HUDEP-2 (cell line): Measurements from ENCODE around the gene MADD.
"Not testable (repeated sequence)": the region's sequence is repeated elsewhere in the genome, so short reads cannot be mapped to it uniquely, and the experiment has no call there.

Experiments
- DNase-seq, 76 experiments: peaks; one replicate each; lab custom pipeline; 2025; ENCODE audit not compliant: unreplicated experiment in 76 of 76; lab: John Stamatoyannopoulos, UW

The MADD gene

DNA sequence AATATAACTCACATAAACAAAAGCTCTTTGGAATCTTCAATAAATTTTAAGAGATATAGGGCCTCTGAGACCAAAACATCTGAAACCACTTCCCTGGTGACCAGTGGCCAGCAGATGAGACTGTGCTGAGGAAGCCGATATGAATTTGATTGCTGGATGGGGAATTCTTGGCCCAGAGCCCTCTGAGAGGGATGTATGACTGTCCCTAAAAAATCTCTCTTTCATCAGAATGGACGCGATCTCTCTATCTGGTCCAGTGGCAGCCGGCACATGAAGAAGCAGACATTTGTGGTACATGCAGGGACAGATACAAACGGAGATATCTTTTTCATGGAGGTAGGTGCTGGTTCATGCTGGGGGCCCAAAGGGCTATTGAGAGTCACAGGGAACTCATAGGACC, 45.1 kb downstream of the MADD start:
- no peak for DNase-seq

DNA sequence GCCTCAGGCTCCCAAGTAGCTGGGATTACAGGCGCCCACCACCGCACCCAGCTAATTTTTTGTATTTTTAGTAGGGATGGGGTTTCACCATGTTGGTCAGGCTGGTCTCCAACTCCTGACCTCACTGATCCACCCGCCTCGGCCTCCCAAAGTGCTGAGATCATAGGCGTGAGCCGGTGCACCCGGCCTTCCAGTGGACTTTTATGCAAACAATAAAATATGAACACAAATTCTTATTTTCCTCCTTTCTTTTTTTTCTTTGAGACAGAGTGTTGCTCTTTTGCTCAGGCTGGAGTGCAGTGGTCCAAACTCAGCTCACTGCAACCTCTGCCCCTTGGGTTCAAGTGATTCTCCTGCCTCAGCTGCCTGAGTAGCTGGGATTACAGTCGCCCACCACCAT, 46.6 kb downstream of the MADD start:
- DNase-seq: not testable (repeated sequence)

GRCh38 chr11:47317064-47317828, 47.3 kb downstream of the MADD start:
- no peak for DNase-seq

- no peak for DNase-seq
Measured at GRCh38 chr11:47318166-47318565, 48.2 kb downstream of the MADD start.

DNA sequence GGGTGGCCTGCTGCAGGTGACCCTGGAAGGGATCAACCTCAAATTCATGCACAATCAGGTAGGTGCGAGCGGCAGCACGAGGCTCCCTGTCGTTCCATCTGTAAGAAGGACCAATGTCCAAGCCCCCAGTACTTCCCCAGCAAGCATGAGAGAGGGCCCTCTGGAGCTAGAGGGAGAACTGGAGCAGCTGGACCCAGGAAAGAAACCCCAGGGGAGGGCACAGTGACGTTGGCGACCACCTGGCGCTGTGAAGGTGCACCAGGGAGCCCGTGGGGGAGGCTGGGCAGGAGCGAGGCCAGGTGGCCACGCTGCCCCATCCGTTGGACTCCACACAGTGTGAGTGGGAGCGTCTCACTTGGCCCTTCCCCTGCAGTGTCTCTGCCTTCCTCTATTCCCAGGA, 54.6 kb downstream of the MADD start:
- DNase-seq: no peak

DNA sequence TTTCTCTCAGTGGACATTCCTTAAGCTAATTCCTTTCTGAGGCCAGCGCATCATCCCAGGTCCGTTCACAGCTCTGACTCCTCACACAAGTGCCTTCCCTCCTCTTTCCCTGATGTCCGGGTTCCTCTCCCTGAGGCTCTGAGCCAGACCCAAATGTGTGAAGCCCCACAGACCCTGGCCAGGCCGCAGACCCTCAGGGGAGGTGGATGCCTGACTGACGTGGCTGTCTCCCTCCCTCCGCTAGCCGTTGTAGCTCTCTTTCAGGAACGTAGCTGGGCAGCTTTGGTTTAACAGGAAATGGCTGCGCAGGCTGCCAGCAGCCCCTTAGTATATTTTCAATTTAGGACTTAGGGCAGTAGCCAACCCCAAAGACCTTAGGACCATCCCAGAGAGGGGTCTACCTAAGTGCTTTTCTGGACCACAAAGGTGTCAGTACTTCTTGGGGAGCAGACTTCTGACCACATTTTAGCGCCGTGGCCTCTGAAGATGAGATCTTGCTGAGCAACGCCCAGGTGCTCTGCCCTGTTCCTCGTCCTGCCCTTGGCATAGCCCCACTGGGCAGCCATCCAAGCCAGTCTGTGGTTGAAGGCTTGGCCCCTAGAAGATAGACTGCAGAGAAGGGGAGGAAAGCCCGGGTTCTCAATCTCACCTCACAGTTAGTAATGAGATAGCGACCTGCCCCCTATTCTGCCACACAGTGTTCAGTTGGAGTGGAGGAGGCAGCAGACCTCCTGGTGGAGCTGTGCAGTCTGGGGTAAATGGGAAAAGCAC, 55.5 kb downstream of the MADD start:
- peak in 75 of 76 experiments; percentile 20 to 95 (median 87) for DNase-seq

GRCh38 chr11:47326198-47326597, 56.3 kb downstream of the MADD start:
- no peak for DNase-seq

DNA sequence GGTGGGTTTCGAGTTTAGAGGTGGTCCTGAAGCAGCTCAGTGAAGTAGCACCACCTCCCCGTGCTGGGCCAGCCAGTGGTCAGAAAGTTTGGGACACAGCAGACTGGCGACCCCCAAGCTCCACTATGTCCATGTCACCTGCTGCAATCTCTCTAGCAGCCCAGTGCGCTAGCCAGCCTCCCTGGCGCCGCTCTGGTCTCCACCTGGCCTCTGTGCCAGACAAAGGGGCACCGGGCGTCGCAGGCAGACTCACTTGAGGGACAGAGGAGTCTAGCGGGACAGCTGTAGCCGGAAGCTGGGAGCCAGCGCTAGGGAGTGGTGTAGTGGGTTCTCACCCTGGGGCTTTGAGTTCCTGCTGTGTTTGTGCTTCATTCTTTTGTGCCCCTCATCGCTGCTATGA, 57.1 kb downstream of the MADD start:
- no peak for DNase-seq

- no peak for DNase-seq
Measured at GRCh38 chr11:47327949-47328348, 58.0 kb downstream of the MADD start.

GRCh38 chr11:47328449-47329390, 58.8 kb downstream of the MADD start:
- no peak for DNase-seq

- DNase-seq: no peak
Measured at GRCh38 chr11:47329431-47329986, 59.6 kb downstream of the MADD start.

GRCh38 chr11:47329987-47330931, 60.3 kb downstream of the MADD start:
- DNase-seq: no peak

DNA sequence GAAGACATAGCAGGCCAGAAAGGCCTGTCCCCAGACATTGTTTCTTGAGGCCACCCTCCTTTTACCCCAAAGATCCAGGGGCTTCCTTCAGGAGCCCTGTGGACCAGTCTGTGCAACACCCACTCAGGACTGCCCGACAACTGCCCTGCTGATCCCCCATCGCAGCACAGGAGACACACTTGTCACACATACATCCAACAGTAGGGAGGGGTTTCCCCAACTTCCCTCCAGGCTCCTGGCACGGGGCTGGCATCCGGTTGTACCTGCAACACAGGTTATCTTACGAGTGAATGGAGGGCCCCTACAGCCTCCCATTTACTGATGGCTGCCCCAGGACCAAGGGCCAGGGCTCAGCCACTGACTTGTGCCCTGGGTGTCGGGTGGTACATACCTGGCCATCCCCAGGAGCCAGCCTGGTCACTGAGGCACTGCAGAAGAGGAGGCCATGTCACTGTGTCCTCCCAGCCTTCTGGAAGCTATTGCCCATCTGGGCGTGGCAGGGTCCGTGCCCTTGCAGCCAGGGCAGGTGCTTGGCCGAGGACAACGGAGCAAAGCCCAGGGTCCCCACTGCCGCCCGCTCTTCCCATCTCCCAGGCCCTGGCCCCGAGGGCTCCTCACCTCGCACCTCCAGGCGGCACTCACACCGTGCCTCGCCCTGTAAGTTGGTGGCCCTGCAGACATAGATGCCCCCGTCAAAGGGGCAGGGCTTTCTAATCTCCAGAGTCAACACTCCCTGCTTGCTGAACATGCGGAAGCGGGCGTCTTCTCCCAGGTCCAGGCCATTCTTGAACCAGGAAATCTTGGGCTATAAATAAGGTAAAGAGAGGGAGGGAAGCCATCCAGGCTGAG, 61.7 kb downstream of the MADD start:
- no peak for DNase-seq

GRCh38 chr11:47332303-47332711, 62.4 kb downstream of the MADD start:
- no peak for DNase-seq

GRCh38 chr11:47332791-47333525, 63.0 kb downstream of the MADD start:
- DNase-seq: no peak

DNA sequence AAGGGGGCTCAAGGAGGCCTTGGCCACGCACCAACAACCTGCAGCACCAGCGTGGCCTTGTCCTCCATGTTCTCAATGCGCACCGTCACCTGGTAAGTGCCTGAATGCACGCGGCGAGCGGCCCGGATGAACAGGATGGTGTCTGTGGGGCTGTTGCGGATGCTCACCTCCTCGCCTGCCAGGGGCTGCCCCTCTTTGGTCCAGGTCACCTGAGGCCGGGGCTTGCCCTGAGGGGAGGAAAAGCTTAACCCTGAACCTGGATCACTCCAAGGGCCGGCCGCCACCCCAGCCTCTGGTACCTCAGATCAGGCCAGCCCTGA, 63.6 kb downstream of the MADD start:
- DNase-seq: no peak

GRCh38 chr11:47333886-47334443, 64.0 kb downstream of the MADD start:
- no peak for DNase-seq
